HepG2 (cell line): ENCODE data around the gene AMD1. TPM values are rescaled to one million over a fixed set of nuclear protein-coding genes. Genes with fewer than 3 reads are reported as not detected.

Experiments
- polyA plus RNA-seq, 8 experiments: library from polyadenylated mRNA; depleted of rRNA in 3 of 8; stranded (reverse) in 7 of 8; unstranded in 1 of 8; fragments of >200 nt; fragmentation: Illumina TruSeq in 4 of 8; extraction: Trizol in 4 of 8; gene quantifications; 2 replicates each; pipeline versions ENCODE4 v1.2.1 to v1.2.3, GENCODE V29; 2011 to 2016; ENCODE audit warnings: low read depth in 4 of 8, missing spikeins in 1 of 8, mixed read lengths in 1 of 8; ENCODE audit not compliant: insufficient read depth in 1 of 8
- small RNA-seq, 3 experiments: library from RNA; depleted of rRNA; stranded (forward); fragments of <200 nt; gene quantifications; one replicate each; pipeline ENCODE3, GENCODE V24; 2012; ENCODE audit warnings: low read depth in 2 of 3, low replicate concordance in 1 of 3; ENCODE audit not compliant: insufficient read length in 3 of 3, insufficient read depth in 2 of 3
- total RNA-seq, 5 experiments: library from RNA; depleted of rRNA; stranded (reverse); fragments of >200 nt; fragmentation: Illumina TruSeq; extraction: Trizol; gene quantifications; 2 replicates each; pipeline ENCODE4 v1.2.3, GENCODE V29; 2016; ENCODE audit warnings: low read depth in 1 of 5

AMD1 gene
- total and polyA plus RNA-seq, 2 of the 13 experiments (the other 11 are each of a cell fraction or from before 2014, with no cell fraction given), result 108 to 123 TPM

Small RNA genes within 50 kb of the gene (small RNA-seq; reads per million reads assigned to genes)
- 0 reads per million in 3 experiments for gene RNU6-1115P
- gene SNORA40C, result 0 to 0.10 (median 0) reads per million in 3 experiments

Other genes starting within 250 kb of the AMD1 start
- gene CDK19, start 59.3 kb upstream of the AMD1 start, total RNA-seq (2016; rRNA removed; fragmentation: Illumina TruSeq; extraction: Trizol), result 13.4 and 20.8 TPM in 2 replicates
- 22.8 and 27.0 TPM in 2 replicates for gene CDK19, start 59.3 kb upstream of the AMD1 start, polyA plus RNA-seq (2011; rRNA removed)
- gene GTF3C6, start 83.9 kb downstream of the AMD1 start, total RNA-seq (2016; rRNA removed; fragmentation: Illumina TruSeq; extraction: Trizol), result 160 and 195 TPM in 2 replicates
- 19.3 and 21.6 TPM in 2 replicates for gene GTF3C6, start 83.9 kb downstream of the AMD1 start, polyA plus RNA-seq (2011; rRNA removed)
- gene RPF2, start 107.3 kb downstream of the AMD1 start, total RNA-seq (2016; rRNA removed; fragmentation: Illumina TruSeq; extraction: Trizol), result 45.6 and 70.4 TPM in 2 replicates
- 18.4 and 25.1 TPM in 2 replicates for gene RPF2, start 107.3 kb downstream of the AMD1 start, polyA plus RNA-seq (2011; rRNA removed)
- gene SLC16A10, start 212.7 kb downstream of the AMD1 start, total RNA-seq (2016; rRNA removed; fragmentation: Illumina TruSeq; extraction: Trizol), result 11.3 and 20.1 TPM in 2 replicates
- gene SLC16A10, start 212.7 kb downstream of the AMD1 start, polyA plus RNA-seq (2011; rRNA removed), result 4.5 and 8.2 TPM in 2 replicates